HG03432 (cell line): ENCODE data around the gene GRP.
A peak's percentile ranks its signal among the peaks of the same experiment; 100 is the strongest.
"Not testable (repeated sequence)": the region's sequence is repeated elsewhere in the genome, so short reads cannot be mapped to it uniquely, and the experiment has no call there.

Experiments used
- ATAC-seq: cut with Tn5 transposase; IDR thresholded peaks from one replicate; pipeline ENCODE4 v1.9.1; 2021; ENCODE audit warnings: mild to moderate bottlenecking, moderate library complexity; ENCODE audit not compliant: unreplicated experiment

The GRP gene

DNA sequence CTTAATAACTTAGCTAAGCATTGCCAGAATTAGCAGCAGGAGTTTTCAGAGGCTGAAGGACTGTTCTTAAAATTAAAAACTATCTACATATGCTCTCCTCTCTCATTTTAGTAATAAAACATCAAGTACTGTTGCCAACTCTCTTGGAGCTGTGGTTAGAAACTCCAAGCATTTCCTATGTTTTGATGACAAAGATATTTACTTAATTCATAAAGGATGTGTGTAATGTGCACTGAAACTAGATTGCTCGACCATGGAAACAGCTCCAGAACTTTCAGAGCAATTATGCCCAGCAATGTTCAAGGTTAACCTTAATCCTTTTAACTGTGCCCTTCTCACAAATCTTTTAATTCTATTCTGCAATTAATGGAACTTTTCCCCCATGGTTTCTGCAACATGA is 8.4 kb downstream of the GRP start:
- no peak for ATAC-seq

DNA sequence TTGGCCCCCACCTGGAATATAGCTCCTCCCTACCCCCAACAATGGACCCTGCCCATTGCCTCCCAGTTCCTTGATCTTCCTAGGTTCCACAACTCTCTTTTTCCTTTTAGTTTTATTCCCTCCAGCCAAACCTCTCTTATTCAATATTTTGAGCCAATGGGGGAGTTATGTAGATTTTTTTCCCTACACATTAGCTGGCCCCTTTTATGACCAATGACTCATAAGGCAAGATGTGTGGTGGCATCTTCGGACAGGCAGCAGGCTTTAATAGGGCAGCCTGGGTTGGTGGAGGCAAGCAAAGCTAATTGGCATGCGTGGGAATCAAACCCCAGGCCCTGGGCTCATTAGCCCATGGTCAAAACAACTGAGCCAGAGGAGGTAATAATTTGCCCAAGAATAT is 9.2 kb downstream of the GRP start:
- no peak for ATAC-seq

DNA sequence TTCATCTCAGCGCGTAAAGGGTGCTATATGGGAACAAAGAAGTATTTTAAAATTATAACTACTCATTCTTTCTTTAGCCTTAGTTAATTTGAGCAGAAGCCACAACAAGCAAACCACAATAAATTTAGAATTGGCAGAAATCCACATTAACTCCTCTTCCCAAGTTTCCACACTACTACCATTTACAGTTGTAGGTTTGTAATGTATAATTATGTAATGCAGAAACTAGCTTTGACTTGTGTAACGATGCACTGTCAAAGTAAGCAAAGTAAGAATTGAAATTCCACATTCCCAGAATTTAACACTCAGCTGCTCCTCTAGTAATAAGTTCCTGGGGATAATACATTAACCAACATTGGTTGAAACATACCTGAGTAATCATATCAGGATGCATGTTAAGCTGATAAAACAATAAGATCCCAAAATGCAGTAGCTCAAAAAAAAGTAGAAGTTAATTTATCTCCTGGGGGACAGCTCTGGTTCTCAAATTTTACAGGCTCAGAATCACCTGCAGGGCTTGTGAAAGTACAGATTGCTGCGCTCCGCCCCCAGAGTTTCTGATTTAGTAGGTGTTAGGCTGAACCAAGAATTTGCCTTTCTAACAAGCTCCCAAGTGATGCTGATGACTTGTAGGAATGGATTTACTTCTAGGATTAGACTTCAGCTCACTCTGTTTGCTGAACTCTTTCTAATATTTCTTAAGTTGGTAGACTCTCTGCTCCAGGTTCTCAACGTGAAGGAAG is 9.9 kb downstream of the GRP start:
- no peak for ATAC-seq

DNA sequence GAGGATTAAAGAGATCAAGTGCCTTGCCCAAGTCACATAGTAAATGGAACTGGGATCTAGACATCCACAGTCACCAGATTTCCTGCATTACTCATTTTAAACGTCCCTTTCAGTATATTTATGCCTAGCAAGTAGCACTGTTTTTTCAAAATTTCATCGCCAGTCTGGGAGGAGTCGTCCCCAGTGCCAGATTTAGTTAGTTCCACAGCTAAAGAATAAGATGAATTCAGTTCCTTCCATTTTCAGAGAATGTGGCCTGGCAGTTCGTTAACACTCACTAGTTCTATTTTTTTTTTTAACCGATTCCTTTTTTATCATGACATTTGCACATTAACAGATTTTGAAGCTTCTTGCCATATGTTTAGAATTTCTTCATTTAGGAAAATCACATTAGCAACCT is 11.2 kb downstream of the GRP start:
- no peak for ATAC-seq

DNA sequence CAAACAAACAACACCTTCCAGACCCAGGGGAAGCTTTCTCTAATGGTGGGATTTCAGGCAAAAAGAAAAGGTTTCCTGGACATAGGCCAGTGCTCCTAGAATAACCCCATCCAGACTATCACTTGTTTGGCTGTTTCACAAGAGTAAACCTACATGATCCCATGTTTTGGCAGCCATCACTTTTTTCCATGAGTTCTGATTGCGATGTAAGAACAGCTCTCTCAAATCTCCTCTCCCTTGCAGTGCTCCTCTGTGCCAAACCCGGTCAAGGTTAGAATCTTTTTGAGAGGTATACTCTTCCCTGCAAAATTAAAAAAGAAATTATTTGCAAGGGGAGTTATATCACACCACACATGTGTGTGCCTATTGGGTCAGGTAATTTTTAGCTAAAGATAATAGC is 11.9 kb downstream of the GRP start:
- ATAC-seq = no peak

DNA sequence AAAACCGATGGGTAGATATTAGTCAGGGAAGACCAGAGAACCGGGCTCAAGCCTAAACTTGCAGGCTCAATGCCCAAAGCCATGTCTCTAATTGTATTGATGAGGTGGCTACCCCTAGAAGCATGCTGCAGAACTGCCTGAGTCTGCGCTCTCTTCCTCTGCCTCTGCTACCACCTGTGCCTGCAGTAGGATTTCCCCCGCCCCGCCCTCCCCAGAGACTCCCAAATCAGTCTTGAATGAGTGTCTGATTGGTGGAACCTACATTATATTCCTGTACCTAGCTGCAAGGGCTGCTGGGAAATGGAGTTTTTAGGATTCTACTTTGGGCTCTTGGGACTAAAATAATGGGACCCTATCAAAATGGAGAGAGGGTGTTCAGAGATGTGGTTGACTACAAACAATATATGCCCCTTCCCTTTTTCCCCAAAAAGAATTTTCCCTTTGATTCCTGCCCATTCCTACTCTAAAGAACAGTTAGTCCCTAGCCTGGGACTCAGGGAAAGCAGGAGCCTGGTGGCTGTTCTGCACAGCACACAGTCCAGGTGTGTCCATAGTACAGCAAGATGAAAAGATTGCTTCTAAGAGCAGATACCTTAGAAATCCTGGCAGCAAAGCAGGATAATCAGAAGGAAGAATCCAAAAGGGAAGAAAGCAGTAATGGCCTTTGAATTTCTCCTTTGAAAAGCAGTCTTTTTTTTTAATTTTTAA is 12.5 kb downstream of the GRP start:
- ATAC-seq = no peak

DNA sequence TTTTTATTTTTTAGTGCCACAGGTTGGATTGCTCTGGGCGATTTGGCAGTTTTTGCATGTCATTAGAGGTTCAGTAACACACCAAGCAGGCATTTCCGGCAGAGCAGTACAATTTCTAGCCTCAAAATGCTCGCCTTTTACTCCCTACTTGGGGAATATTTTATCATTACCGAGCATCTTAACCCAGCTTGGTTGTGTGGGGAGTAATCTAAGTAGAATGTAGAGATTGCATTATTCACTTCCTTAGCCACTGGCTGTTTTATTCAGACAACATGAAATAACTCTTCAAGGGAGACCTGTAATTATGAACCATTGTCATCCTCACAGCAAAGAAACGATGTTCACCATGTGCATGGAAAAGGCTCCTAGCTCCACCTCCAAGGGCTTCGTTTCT is 13.1 kb downstream of the GRP start:
- no peak for ATAC-seq

GRCh38 chr18:59238385-59238784 is 18.4 kb downstream of the GRP start:
- ATAC-seq = no peak

DNA sequence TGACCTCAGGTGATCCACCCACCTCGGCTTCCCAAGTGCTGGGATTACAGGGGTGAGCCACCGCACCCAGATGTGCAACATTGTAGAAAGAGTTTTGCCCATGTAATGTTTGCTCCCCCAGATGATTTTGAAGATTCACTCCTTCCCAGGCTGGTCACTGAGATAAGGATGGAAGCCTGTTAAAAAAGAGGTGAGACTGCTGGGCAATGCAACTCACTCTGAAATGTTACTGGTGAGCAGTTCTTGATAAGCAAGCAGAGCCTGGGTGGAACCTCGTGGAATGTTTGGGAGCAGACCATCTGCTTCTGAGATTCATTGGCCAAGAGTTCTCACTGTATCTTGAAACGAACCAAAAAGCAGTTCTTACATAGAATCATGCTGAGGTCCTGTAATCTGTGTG is 19.7 kb downstream of the GRP start:
- ATAC-seq = no peak

DNA sequence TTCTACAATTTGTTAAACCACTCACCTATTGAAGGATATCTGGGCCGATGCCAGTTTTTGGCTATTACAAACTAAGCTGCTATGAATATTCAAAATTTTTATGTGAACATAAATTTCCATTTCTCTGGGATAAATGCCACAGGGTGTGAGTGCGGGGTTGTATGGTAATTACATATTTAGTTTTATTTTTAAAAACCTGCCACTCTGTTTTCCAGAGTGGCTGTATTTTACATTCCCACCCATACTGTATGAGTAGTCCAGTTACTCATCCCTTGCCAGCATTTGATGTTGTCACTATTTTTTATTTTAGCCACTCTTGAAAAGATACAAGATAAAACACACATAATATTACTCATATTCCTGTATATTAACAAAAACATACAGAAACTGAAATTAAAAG is 22.9 kb downstream of the GRP start:
- no peak for ATAC-seq

DNA sequence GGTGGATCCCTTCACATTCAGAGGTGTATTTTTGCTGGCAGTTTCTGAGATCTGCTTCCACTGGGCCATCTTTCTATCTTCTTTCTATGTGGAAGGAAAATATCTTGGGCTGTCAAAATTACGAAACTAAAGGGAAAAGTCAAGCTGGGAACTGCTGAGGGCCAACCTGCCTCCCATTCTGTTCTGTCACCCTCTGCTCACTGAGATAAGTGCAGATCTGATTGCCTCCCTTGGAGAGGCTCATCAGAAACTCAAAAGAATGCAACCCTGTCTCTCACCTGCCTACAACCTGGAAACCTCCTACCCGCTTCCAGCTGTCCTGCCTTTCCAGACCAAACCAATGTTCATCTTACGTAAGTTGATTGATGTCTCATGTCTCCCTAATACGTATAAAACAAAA is 26.8 kb downstream of the GRP start:
- ATAC-seq = no peak

GRCh38 chr18:59249199-59249774 is 29.3 kb downstream of the GRP start:
- ATAC-seq = no peak

DNA sequence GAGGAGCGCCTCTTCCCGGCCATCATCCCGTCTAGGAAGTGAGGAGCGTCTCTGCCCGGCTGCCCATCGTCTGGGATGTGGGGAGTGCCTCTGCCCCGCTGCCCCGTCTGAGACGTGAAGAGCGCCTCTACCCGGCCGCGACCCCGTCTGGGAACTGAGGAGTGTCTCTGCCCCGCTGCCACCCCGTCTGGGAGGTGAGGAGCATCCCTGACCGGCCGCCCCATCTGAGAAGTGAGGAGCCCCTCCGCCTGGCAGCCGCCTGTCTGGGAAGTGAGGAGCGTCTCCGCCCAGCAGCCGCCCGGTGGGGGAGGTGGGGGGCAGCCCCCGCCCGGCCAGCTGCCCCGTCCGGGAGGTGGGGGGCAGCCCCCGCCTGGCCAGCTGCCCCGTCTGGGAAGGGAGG is 35.5 kb downstream of the GRP start:
- not testable (repeated sequence) for ATAC-seq

DNA sequence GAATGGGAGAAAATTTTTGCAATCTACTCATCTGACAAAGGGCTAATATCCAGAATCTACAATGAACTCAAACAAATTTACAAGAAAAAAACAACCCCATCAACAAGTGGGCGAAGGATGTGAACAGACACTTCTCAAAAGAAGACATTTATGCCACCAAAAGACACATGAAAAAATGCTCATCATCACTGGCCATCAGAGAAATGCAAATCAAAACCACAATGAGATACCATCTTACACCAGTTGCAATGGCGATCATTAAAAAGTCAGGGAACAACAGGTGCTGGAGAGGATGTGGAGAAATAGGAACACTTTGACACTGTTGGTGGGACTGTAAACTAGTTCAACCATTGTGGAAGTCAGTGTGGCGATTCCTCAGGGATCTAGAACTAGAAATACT is 41.9 kb downstream of the GRP start:
- ATAC-seq = not testable (repeated sequence)

- ATAC-seq = not testable (repeated sequence)
These were observed 42.3 kb downstream of the GRP start for GRCh38 chr18:59262243-59262642.

GRCh38 chr18:59263661-59264060 is 43.7 kb downstream of the GRP start:
- no peak for ATAC-seq

GRCh38 chr18:59264121-59264571 is 44.2 kb downstream of the GRP start:
- ATAC-seq = no peak

- no peak for ATAC-seq
These were observed 44.8 kb downstream of the GRP start for GRCh38 chr18:59264651-59265245.

DNA sequence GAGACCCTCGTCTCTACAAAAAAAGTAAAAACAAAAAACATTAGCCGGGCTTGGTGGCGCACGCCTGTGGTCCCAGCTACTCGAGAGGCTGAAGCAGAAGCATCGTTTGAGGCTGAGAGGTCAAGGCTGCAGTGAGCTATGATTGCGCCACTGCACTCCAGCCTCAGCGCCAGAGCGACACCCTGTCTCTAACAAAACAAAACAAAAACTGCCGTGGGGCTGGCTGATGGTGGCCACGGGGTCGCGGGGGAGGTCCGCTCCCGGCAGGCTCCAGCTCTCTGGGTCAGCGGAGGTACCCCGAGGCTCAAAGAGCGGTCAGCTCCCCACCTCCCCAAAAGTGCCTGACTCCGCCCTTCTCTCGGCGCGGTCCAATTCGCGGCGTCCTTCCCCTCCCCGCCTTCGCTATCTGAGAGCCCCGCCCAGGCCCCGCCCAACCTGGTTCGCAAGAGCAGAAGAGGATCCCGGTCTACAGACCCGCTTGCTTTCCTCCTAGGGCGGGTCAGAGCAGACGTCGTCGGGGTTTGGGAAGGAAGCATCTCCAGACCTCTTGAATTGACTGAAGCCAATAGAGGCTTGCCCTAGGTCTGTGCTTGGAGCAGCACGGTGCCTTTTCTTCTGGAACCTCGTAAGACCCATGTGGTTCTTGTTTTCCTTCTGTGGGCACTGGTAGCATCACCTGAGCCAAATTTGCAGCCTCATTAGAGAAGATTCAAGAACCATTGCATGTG is 45.5 kb downstream of the GRP start:
- ATAC-seq = peak; percentile 40

- no peak for ATAC-seq
These were observed 46.0 kb downstream of the GRP start for GRCh38 chr18:59265974-59266369.

- no peak for ATAC-seq
These were observed 46.5 kb downstream of the GRP start for GRCh38 chr18:59266459-59266858.
